ENCODE results near the gene SS18L1.

Gene SS18L1

GRCh38 chr20:62191781-62192559 lies 48.4 kb downstream of the SS18L1 start:
- no peak for DNase-seq (ENCODE audit: low read depth in 1 of 2, low spot score in 1 of 2)

DNA sequence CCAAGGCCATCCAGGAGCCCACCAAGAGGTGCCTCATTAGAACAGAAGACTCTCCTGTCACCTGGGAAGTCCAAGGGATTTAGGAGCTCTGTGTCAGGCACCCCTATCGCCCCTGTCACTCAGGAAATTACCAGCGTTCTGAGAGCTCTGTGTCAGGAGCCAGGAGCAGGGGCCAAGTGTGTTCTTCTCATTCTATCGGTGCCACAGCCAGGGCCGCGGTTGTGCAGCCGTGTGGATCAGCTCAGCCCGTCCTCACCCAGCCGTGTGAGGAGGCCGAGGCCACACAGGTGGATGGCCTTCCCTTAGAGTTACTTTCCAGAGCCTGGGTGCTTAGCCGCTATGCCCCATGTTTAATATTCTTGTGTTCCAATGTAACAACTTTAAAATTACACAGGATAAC lies 49.1 kb downstream of the SS18L1 start:
- no peak for DNase-seq (ENCODE audit: low read depth in 1 of 2, low spot score in 1 of 2)

DNA sequence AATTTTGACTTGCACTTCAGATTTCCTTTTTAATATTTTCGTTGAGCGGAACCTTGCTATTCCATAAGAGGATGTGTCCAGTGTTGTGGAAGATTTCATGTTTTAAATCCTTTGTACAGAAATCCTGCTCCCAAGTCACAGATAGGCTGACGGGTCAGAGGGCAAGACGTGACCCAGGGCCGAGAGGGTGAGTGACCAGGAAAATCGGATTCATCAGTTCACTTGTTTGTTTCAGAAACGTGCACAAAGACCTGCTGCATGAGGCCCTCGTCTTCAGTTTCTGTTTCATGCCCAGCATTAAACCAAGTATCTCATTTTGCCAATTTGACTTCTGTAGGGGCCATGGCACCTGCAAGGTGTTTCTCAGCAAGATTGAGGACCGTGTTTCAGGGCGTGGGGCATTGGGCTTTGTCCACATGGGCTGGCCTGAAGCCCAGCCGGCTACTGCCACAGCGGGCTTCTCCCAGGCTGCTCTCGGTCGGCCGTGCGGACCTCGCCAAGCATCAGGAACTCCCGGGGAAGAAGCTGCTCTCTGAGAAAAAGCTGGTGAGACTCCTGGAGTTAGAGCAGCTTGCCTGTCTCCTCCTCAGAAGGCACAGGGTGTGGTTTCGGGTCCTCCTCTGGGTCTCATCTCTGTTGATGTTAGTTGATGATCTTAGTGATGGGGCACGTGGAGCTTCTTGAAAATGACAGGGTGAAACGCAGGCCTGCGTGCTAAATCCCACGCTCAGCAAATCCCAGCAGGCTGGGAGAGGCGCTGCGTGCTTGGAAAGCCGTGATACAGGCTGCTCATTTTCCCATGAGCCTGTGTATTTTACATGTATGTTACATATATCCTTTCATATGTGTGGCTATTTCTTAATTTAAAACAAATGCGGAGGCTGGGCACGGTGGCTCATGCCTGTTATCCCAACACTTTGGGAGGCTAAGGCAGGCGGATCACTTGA lies 49.8 kb downstream of the SS18L1 start:
- no peak for DNase-seq (ENCODE audit: low read depth in 1 of 2, low spot score in 1 of 2)

DNA sequence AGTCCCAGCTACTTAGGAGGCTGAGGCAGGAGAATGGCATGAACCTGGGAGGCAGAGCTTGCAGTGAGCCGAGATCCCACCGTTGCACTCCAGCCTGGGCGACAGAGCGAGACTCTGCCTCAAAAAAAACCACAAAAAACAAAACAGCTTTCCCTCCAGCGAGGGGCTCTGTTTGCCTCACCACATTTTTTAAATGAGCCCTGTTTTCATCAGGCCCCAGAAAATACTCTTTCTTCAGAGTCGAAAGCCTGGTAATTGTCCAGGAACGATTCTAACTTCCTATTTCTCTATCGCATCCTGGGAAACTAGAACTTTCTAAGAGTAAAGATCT lies 51.5 kb downstream of the SS18L1 start:
- no peak for DNase-seq (ENCODE audit: low read depth in 1 of 2, low spot score in 1 of 2)

GRCh38 chr20:62195736-62196135 lies 52.2 kb downstream of the SS18L1 start:
- DNase-seq (ENCODE audit: low read depth in 1 of 2, low spot score in 1 of 2), result no peak

GRCh38 chr20:62196286-62196685 lies 52.7 kb downstream of the SS18L1 start:
- no peak for DNase-seq (ENCODE audit: low read depth in 1 of 2, low spot score in 1 of 2)

GRCh38 chr20:62197311-62197710 lies 53.7 kb downstream of the SS18L1 start:
- DNase-seq (ENCODE audit: low read depth in 1 of 2, low spot score in 1 of 2), result no peak

GRCh38 chr20:62197801-62198200 lies 54.2 kb downstream of the SS18L1 start:
- no peak for DNase-seq (ENCODE audit: low read depth in 1 of 2, low spot score in 1 of 2)

- DNase-seq (ENCODE audit: low read depth in 1 of 2, low spot score in 1 of 2), result no peak
Observed at GRCh38 chr20:62198496-62198895, 54.9 kb downstream of the SS18L1 start.

- no peak for DNase-seq (ENCODE audit: low read depth in 1 of 2, low spot score in 1 of 2)
Observed at GRCh38 chr20:62198931-62199330, 55.4 kb downstream of the SS18L1 start.

DNA sequence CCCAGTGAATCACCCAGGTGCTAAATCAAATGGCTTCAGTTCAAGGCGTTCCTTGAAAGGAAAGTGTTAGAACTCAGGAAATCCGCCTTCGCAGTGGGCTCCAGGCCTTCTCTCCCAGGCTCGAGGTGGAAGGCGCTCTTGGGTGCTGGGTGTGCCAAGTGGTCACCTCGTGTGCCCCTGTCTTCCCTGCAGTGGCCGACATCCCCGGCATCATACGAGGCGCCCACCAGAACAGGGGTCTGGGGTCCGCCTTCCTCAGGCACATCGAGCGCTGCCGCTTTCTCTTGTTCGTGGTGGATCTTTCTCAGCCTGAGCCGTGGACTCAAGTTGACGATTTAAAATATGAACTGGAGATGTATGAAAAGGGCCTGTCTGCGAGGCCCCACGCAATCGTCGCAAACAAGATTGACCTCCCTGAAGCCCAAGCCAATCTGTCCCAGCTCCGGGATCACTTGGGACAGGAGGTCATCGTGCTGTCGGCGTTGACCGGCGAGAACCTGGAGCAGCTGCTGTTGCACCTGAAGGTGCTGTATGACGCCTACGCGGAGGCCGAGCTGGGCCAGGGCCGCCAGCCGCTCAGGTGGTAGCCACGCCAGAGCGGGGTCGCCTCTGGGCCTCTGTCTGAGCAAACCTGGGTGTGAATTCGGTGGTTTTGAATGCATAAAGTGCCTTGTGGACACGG lies 57.1 kb downstream of the SS18L1 start:
- no peak for DNase-seq (ENCODE audit: low read depth in 1 of 2, low spot score in 1 of 2)

DNA sequence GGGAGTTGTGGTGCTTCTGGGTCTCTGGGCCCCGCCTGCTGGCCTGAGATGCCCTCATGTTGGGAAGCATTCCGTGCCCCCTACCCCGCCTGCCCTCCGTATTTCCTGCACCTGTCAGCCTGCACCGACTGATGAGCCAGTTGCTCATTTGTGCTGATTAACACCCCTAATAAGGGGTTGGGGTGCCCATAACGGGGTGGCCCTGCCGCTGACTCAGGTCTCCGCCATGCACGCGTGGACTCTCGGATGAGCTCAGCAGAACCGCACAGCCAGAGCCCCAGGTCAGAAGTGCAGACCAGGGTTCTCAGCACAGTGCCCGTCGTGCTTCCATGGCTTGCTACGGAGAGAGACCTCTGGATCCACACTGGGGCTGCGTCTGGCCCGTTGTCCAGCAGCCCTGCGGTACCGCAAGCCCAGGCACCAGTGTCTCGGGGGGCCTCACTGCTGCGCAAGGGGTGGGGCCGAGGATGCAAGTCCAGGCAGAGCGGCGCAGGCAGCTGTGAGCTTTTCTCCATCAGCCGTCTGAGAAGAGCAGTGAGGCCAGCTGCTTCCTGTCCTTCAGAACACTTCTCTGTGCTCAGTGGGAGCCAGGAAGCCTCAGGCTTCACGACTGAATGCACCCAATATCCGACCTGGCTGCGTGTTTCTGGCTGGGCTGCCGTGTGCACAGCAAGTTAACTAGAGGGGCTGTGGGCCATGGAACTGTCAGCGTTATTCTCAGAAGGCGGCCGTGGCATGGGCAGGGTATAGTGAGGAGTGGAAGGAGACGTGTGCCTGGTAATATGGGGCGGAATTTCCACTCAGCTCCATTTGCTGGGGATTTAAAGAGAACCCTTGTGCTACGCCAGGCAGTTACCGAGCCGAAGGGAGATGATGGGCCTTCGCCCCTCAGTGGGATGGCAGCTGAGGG lies 57.9 kb downstream of the SS18L1 start:
- DNase-seq (ENCODE audit: low read depth in 1 of 2, low spot score in 1 of 2), result no peak

- DNase-seq (ENCODE audit: low read depth in 1 of 2, low spot score in 1 of 2), result no peak
Observed at GRCh38 chr20:62202083-62202395, 58.5 kb downstream of the SS18L1 start.

DNA sequence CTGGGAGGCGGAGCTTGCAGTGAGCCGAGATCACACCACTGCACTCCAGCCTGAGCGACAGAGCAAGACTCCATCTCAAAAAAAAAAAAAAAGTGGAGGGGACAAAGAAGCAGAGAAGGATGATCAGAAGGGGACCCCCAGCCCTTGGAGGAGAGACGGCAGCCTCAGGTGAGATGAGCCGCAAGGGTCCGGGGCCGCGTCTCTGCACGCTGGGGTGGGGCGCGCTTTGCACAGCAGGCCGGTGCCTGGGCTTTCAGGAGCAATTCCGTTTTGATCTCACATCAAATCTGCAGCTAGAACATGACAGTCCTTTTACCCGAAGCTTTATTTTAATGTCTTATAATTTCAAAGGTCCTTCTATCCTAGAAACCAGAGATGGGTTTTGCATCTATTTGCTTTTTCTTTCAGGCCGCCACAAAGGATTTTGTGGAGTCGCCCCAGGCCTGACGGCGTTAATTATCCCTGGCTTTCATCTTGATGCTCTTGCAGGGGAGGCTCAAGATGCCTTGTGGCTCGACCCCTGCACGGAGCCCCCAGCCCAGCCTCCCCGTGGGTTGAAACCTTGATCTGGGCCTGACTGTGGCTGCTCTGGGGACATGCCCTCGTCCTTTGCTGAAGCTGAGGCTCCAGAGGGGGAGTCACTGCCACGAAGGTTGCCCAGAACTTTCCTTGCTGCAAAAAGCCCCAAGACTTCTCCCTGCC lies 59.3 kb downstream of the SS18L1 start:
- no peak for DNase-seq (ENCODE audit: low read depth in 1 of 2, low spot score in 1 of 2)

- DNase-seq (ENCODE audit: low read depth in 1 of 2, low spot score in 1 of 2), result no peak
Observed at GRCh38 chr20:62203378-62204030, 59.9 kb downstream of the SS18L1 start.

DNA sequence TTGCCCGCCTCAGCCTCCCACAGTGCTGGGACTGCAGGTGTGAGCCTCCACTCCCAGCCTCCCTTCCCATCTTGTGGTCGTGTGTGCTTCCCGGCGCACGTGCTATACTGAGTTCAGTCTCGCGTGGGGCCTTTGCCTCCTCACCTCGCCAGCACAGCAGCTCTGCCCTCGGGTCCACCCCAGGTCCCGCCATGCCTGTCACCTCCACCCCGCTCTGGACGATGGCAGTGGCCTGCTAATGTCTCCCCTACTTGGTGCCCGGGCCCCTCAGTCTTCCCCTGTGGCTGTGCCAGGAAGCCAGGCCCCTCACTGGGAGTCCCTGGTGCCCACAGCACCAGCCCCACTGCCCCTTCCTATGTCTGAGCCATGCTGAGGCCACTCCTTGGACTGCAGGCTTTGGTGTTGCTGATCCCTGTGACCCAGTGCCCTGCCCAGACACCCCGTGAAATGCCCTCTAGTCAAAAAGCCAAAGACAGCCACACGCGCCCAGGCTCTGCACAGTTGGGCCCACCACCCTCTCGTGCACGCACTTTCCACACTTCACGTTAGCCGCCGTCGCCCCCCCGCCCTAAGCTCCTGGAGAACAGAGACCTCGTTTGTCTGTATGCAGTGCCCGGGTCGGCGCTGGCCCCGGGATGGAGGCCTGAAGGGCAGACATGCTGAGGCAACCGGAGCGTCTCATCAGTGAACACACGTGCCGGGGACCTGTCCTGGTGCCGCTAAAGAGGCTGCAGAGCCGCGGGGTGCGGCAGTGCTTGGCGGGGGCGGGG lies 62.2 kb downstream of the SS18L1 start:
- DNase-seq (ENCODE audit: low read depth in 1 of 2, low spot score in 1 of 2), result no peak

GRCh38 chr20:62206388-62206775 lies 62.8 kb downstream of the SS18L1 start:
- DNase-seq (ENCODE audit: low read depth in 1 of 2, low spot score in 1 of 2), result no peak

DNA sequence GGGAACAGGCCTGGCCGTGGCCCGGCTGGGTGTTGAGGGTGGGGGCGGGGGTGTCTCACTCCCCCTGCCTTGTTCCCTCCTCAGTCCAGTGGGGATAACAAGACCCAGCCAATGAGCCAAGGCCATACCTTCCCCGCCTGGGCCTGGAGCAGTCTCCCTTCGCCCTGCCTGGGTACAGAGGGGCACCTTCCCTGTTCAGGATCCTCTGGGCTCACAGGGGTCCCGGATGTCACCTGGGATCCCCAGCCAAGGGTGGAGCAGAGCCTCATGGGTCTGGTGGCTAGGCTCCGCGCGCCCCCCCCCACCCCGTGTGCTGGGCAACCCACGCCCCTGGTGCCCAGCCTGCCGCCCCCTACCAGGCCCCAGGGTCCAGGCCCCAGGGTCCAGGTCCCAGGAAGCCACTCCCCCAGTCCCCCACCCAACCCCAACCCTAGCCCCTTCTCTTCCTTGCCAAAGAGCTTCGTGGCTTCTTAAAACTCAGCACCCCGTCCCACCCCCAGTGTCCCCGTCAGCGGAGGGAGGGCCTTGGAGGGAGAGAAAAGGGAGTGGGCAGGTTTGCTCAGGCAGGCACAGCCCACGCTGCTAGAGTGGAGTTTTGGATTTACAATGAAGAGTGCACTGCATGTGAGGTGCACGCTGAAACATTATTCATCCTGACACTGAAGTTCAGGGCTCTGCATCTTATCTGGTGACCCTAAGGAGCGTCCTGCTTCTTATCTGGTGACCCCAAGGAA lies 64.7 kb downstream of the SS18L1 start:
- no peak for DNase-seq (ENCODE audit: low read depth in 1 of 2, low spot score in 1 of 2)
